ENCODE data around the gene STARD10. TPM values are rescaled to one million over a fixed set of nuclear protein-coding genes. Genes with fewer than 3 reads are reported as not detected.

Gene STARD10
- 10 to 100 TPM in 1 of 2 donors, 1 to 10 TPM in 1; 9.5 to 17.8 TPM for total RNA-seq

DNA sequence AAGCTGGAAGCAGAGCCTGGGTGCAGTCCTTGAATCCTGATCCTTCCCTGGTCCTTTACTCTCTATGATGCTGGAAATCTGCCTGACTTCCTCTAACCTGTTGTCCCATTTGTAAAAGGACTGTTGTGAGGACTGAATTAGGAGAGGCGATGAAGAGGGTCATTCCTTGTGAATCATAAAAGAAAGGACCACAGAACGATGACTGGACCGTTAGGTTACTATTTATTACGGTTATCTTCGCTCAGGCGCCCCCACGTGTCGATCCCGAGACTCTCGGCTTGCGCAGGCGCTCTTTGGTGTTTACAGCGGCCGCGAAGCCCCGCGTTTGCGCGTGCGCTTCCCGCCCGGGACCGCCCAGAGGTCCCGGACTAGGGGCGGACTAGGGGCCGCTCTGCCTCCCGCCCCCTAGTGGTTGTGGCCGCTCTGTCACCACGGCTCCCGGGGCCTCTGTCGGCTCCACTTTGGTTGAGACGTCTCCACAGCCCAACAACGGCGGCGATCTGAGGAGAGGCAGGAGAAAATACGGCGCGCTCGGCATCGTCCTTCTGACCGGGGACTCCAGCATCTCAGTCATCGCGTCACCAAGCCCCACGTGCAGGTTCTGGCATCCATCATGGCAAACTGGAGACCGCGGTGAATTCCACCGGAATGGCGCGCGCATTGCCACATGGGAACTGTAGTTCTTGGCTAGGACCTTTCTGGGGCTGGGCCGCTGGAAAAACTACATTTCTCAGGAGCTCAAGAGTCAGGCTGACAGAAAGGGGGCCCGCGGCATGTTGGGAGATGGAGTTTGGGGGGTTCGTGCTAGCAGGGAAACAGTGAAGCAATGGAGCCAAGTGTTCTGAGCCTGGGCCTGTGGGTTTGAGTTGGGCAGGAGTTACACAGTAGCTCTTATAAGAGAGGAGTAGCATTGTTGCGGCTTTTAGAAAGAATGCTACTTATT lies at the start of gene STARD10:
Gene STARD10 (minus strand): TSS at position 623 of the 943 bp plus-strand sequence. CDS start 12,866 bp downstream, outside the sequence.
- Mint-ChIP-seq H3K4me3 (peak within 1 kb of the TSS; percentile 86), H3K9me3 (no peaks in the 10 kb centered on the region), H3K36me3 (no peaks in the 10 kb centered on the region), H3K27me3 (no peaks in the 10 kb centered on the region), H3K4me1 (ENCODE audit: low read depth in 2 of 2) (peaks cover 24 to 27% of the 10 kb centered on the region in 2 donors), H3K27ac (peak within 1 kb of the TSS; percentile 80 to 92)
- DNase-seq (ENCODE audit: low spot score) = peak; percentile 96
- ATAC-seq = peak; percentile 98 to 99

- Mint-ChIP-seq H3K27me3 (no peaks in the 10 kb centered on the region), H3K4me3 (no peak overlapping the region), H3K9me3 (no peaks in the 10 kb centered on the region), H3K36me3 (peaks cover 23% of the 10 kb centered on the region), H3K4me1 (ENCODE audit: low read depth in 2 of 2) (peaks cover 0 to 7% of the 10 kb centered on the region in 2 donors), H3K27ac (peak overlapping the region in 1 of 2 donors; percentile 25)
- ATAC-seq = no peak
- no peak for DNase-seq (ENCODE audit: low spot score)
Observed at GRCh38 chr11:72842653-72843330, 48.9 kb upstream of the STARD10 start.

- Mint-ChIP-seq H3K27me3 (no peaks in the 10 kb centered on the region), H3K4me1 (ENCODE audit: low read depth in 2 of 2) (peaks cover 0 to 7% of the 10 kb centered on the region in 2 donors), H3K36me3 (peaks cover 23% of the 10 kb centered on the region), H3K9me3 (no peaks in the 10 kb centered on the region), H3K4me3 (no peak overlapping the region), H3K27ac (peak overlapping the region in 1 of 2 donors; percentile 25)
- ATAC-seq (no peak), DNase-seq (ENCODE audit: low spot score) (no peak)
Observed at GRCh38 chr11:72842126-72842525, 48.3 kb upstream of the STARD10 start.

DNA sequence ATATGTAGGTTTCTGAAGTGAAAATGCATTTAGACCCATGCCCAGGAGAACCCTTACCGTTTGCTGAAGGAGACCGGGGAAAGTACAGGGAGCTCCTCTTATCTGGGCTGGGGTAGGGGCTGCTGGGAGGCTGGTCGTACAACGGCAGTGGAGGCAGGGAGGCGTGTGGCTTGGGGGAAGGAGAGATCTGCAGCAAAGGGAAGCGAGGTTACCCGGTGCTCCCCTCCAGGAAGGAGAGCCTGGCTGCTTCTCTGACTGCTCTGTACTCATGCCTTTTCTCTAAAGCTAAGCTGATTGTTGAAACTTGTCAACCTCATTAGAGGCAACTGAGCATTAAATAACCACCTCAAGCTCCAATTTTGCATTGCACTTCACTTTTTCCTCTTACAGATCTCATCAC lies 47.5 kb upstream of the STARD10 start:
- no peaks in the 10 kb centered on the region for H3K9me3 Mint-ChIP-seq
- DNase-seq (ENCODE audit: low spot score) = no peak
- peak overlapping the region in 1 of 2 donors; percentile 25 for H3K27ac Mint-ChIP-seq
- no peak for ATAC-seq
- no peak overlapping the region for H3K4me3 Mint-ChIP-seq
- H3K27me3 Mint-ChIP-seq = no peaks in the 10 kb centered on the region
- peaks cover 0 to 7% of the 10 kb centered on the region in 2 donors for H3K4me1 Mint-ChIP-seq (ENCODE audit: low read depth in 2 of 2)
- peaks cover 23% of the 10 kb centered on the region for H3K36me3 Mint-ChIP-seq

DNA sequence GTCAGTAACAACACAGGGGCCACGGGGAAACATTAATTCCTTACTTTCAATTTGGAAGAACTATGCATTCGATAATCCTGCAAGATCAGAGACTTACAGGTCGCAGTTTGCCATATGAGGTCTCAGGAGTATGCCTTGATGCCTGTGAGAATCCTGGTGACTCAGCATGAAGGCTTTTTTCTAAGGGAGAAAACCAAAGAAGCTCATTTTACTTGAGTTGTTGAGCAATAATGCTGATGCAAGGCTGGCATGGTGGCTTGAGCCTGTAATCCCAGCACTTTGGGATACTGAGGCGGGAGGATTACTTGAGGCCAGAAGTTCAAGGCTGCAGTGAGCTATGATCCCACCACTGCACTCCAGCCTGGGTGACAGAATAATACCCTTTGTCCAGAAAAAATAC lies 46.9 kb upstream of the STARD10 start:
- H3K36me3 Mint-ChIP-seq = peaks cover 23% of the 10 kb centered on the region
- peaks cover 0 to 7% of the 10 kb centered on the region in 2 donors for H3K4me1 Mint-ChIP-seq (ENCODE audit: low read depth in 2 of 2)
- DNase-seq (ENCODE audit: low spot score) = no peak
- no peak for ATAC-seq
- no peak overlapping the region for H3K27ac Mint-ChIP-seq
- no peaks in the 10 kb centered on the region for H3K9me3 Mint-ChIP-seq
- H3K27me3 Mint-ChIP-seq = no peaks in the 10 kb centered on the region
- H3K4me3 Mint-ChIP-seq = no peak overlapping the region

GRCh38 chr11:72838691-72839305 lies 45.0 kb upstream of the STARD10 start:
- H3K27ac Mint-ChIP-seq = peak overlapping the region in 1 of 2 donors; percentile 2
- peaks cover 23% of the 10 kb centered on the region for H3K36me3 Mint-ChIP-seq
- ATAC-seq (no peak), DNase-seq (ENCODE audit: low spot score) (no peak)
- no peaks in the 10 kb centered on the region for H3K27me3 Mint-ChIP-seq
- peaks cover 8 to 15% of the 10 kb centered on the region in 2 donors for H3K4me1 Mint-ChIP-seq (ENCODE audit: low read depth in 2 of 2)
- no peaks in the 10 kb centered on the region for H3K9me3 Mint-ChIP-seq
- H3K4me3 Mint-ChIP-seq = no peak overlapping the region

DNA sequence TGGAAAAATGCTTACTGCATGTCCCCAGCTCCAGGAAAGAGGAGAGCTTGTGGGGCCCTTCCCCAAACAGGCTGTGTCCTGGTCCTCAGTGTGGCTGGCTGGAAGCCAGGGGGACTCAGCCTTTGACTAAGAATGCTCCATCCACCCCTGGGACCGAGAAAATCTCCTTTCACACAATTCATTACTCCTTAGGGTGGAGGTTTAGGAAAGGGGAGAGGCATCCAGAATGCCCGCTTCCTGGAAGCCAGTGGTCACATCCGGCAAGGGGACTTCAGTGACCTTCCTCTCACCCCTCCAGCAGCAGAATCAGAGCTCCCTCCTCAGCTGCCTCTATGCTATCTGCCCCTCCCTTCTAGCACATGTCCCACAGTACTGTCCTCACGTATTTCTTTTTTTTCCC lies 42.3 kb upstream of the STARD10 start:
- Mint-ChIP-seq H3K27me3 (no peaks in the 10 kb centered on the region), H3K4me3 (no peak overlapping the region), H3K9me3 (no peaks in the 10 kb centered on the region), H3K27ac (peak overlapping the region; percentile 78 to 85), H3K36me3 (peaks cover 13% of the 10 kb centered on the region), H3K4me1 (ENCODE audit: low read depth in 2 of 2) (peaks cover 18 to 26% of the 10 kb centered on the region in 2 donors)
- no peak for DNase-seq (ENCODE audit: low spot score)
- no peak for ATAC-seq

- no peak for DNase-seq (ENCODE audit: low spot score)
- H3K36me3 Mint-ChIP-seq = peaks cover 9% of the 10 kb centered on the region
- H3K27ac Mint-ChIP-seq = peak overlapping the region; percentile 78 to 85
- H3K4me1 Mint-ChIP-seq (ENCODE audit: low read depth in 2 of 2) = peaks cover 26 to 30% of the 10 kb centered on the region in 2 donors
- peak overlapping the region; percentile 71 for H3K4me3 Mint-ChIP-seq
- ATAC-seq = peak in 1 of 2 donors; percentile 35
- no peaks in the 10 kb centered on the region for H3K9me3 Mint-ChIP-seq
- no peaks in the 10 kb centered on the region for H3K27me3 Mint-ChIP-seq
Observed at GRCh38 chr11:72834905-72835304, 41.1 kb upstream of the STARD10 start.

DNA sequence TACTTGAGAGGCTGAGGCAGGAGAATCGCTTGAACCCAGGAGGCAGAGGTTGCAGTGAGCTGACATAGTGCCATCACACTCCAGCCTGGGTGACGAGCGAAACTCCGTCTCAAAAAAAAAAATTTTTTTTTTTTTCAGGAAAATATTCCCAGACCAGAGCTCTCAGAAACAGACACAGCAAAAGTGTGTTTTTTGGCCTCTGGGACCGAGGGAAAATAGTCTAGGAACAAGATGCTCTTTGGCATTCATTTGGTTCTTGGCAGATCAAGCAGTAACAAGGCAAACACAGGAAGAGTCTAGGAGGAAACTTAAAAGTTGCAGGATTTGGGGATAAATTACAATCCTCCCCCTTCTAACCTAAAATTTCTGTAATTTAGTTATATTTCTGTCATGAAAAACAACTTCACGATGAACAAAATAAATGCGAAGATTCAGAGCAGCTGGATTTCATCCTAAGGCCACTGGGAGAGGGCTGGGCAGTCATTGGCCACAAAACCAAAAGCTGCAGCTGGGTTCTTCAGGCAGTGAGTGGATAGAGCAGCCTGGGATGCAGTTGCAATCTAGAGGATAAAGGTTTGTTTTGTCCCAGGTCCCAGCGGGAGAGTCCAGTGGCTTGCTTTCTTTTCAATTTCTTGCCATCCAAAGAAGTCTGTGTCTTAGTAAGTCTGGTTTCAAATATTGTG lies 40.1 kb upstream of the STARD10 start:
- Mint-ChIP-seq H3K27ac (peak overlapping the region in 1 of 2 donors; percentile 78), H3K4me1 (ENCODE audit: low read depth in 2 of 2) (peaks cover 26 to 28% of the 10 kb centered on the region in 2 donors), H3K9me3 (no peaks in the 10 kb centered on the region), H3K27me3 (no peaks in the 10 kb centered on the region), H3K4me3 (no peak overlapping the region), H3K36me3 (peaks cover 3% of the 10 kb centered on the region)
- no peak for ATAC-seq
- DNase-seq (ENCODE audit: low spot score) = no peak

- Mint-ChIP-seq H3K27ac (peak overlapping the region; percentile 40 to 68), H3K4me3 (no peak overlapping the region), H3K27me3 (no peaks in the 10 kb centered on the region), H3K9me3 (no peaks in the 10 kb centered on the region), H3K4me1 (ENCODE audit: low read depth in 2 of 2) (peaks cover 31% of the 10 kb centered on the region in 2 donors), H3K36me3 (no peaks in the 10 kb centered on the region)
- ATAC-seq (no peak), DNase-seq (ENCODE audit: low spot score) (no peak)
Observed at GRCh38 chr11:72833083-72833733, 39.4 kb upstream of the STARD10 start.

DNA sequence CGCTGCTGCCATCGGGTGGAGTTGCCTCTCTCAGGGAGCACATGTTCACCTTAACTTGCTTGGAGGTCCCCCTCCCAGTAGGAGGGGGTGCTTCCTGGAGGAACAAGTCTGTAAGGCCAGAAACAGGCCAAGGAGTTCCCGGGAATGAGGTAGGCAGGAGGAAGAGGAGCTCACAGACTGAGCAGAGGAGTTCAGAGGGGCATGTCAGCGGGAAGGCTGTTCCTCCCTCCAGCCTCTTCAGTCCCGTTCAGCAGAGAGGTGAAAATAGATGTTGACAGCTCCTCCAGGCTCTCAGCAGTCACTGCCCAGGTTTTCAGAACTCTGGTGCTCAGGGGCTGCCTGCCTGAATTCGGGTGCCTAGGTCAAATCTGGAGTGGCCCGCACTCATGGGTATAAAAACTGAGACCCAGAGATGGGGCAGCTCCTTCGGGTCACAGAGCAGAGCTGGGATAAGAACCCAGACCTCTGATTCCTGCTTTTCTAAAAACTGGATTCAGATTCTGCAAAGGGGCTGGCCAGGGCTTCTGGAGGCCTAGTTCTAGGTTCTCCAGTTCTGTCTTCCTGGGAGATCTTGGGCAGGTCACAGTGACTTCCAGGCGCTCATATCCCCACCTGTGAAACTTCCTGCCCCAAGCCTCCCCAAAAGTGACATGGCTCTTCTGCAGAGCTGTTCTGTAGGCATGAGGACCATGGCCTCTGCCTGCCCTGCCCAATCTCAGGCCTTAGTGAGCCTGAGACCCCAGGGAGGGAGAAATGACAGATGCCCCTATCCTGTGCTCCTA lies 38.6 kb upstream of the STARD10 start:
- peak overlapping the region; percentile 81 to 90 for H3K27ac Mint-ChIP-seq
- peaks cover 35 to 38% of the 10 kb centered on the region in 2 donors for H3K4me1 Mint-ChIP-seq (ENCODE audit: low read depth in 2 of 2)
- H3K9me3 Mint-ChIP-seq = no peaks in the 10 kb centered on the region
- ATAC-seq (no peak), DNase-seq (ENCODE audit: low spot score) (no peak)
- H3K4me3 Mint-ChIP-seq = no peak overlapping the region
- no peaks in the 10 kb centered on the region for H3K27me3 Mint-ChIP-seq
- H3K36me3 Mint-ChIP-seq = no peaks in the 10 kb centered on the region
